Neuron (in vitro differentiated cells): ENCODE data around the gene VENTX.

Experiments used
- H2AFZ ChIP-seq: one replicate; pipeline ENCODE4 v1.6.1; 2013; ENCODE audit warnings: low read depth, mild to moderate bottlenecking, inconsistent platforms, low read length, moderate library complexity
- H3K27me3 ChIP-seq: one replicate; pipeline ENCODE4 v1.6.1; 2013; ENCODE audit warnings: low read length; ENCODE audit not compliant: insufficient read depth
- H3K36me3 ChIP-seq: one replicate; pipeline ENCODE4 v1.6.1; 2013; ENCODE audit warnings: low read length; ENCODE audit not compliant: insufficient read depth
- H3K4me1 ChIP-seq: one replicate; pipeline ENCODE4 v1.6.1; 2013; ENCODE audit warnings: low read length; ENCODE audit not compliant: insufficient read depth
- H3K4me3 ChIP-seq: 2 replicates; pipeline ENCODE4 v1.5.1; 2013; ENCODE audit warnings: mild to moderate bottlenecking, low read length, moderate library complexity
- H3K9me3 ChIP-seq: one replicate; pipeline ENCODE4 v1.6.1; 2013; ENCODE audit warnings: low read length

Gene VENTX

GRCh38 chr10:133239990-133240389 is 2.3 kb downstream of the VENTX start:
- H3K36me3 ChIP-seq = no peaks in the 10 kb centered on the region
- peaks cover 84% of the 10 kb centered on the region for H3K27me3 ChIP-seq
- H3K9me3 ChIP-seq = no peaks in the 10 kb centered on the region
- H2AFZ ChIP-seq = no peak overlapping the region
- H3K4me3 ChIP-seq = no peak overlapping the region
- peaks cover 10% of the 10 kb centered on the region for H3K4me1 ChIP-seq

GRCh38 chr10:133241501-133242205 is 4.0 kb downstream of the VENTX start:
- Histone ChIP-seq H3K36me3 (no peaks in the 10 kb centered on the region), H3K4me1 (peaks cover 14% of the 10 kb centered on the region), H3K9me3 (no peaks in the 10 kb centered on the region), H3K27me3 (peaks cover 71% of the 10 kb centered on the region), H2AFZ (no peak overlapping the region), H3K4me3 (no peak overlapping the region)

- Histone ChIP-seq H2AFZ (no peak overlapping the region), H3K9me3 (no peaks in the 10 kb centered on the region), H3K27me3 (peaks cover 60% of the 10 kb centered on the region), H3K4me3 (no peak overlapping the region), H3K36me3 (no peaks in the 10 kb centered on the region), H3K4me1 (peaks cover 6% of the 10 kb centered on the region)
Measured at GRCh38 chr10:133242611-133243356, 5.1 kb downstream of the VENTX start.

GRCh38 chr10:133243593-133243992 is 5.9 kb downstream of the VENTX start:
- H3K36me3 ChIP-seq = no peaks in the 10 kb centered on the region
- H3K4me1 ChIP-seq = peaks cover 6% of the 10 kb centered on the region
- H3K4me3 ChIP-seq = no peak overlapping the region
- H3K27me3 ChIP-seq = peaks cover 52% of the 10 kb centered on the region
- no peaks in the 10 kb centered on the region for H3K9me3 ChIP-seq
- no peak overlapping the region for H2AFZ ChIP-seq

DNA sequence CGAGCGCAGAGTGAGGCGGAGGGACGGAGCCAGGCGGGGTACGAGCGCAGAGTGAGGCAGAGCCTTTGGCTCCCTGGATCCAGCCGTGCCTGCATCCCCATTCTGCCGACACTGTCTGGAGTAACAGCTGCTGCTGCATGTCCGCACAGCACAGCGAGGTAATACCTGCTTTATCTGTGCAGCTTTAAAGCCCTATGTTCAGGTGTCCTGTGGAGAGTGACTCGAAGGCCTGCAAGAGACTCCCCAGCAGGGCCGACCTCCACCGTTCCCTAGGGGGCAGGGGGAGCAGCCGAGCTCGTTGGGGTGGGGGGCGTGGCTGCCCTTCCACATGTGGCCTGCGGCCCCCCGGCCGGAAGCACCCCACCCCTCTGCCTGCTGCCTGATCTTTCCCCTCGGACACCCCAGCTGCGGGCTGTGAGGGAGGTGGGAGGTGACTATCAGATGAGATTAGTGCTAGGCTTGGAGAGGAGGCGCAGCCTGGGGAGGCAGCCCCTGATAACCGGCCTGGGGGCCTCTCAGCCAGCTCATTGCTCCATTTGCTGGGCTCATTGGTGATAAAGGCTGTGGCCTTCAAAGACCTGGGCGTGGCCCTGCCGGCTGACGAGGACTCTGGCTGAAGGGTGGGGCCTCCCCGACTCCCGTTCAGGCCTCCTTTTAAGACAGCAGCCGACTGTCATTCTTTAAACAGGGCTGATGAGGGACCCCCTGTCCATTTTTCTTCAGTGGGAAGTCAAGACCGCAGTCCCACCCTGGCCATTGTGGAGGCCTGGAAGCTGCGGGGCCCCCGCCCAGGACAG is 8.0 kb downstream of the VENTX start:
- H3K4me3 ChIP-seq = no peak overlapping the region
- no peaks in the 10 kb centered on the region for H3K36me3 ChIP-seq
- H2AFZ ChIP-seq = no peak overlapping the region
- H3K9me3 ChIP-seq = no peaks in the 10 kb centered on the region
- H3K27me3 ChIP-seq = peaks cover 37% of the 10 kb centered on the region
- H3K4me1 ChIP-seq = peaks cover 18% of the 10 kb centered on the region

- no peaks in the 10 kb centered on the region for H3K36me3 ChIP-seq
- no peaks in the 10 kb centered on the region for H3K9me3 ChIP-seq
- peaks cover 18% of the 10 kb centered on the region for H3K4me1 ChIP-seq
- peaks cover 32% of the 10 kb centered on the region for H3K27me3 ChIP-seq
- H2AFZ ChIP-seq = no peak overlapping the region
- H3K4me3 ChIP-seq = no peak overlapping the region
Measured at GRCh38 chr10:133246236-133246626, 8.6 kb downstream of the VENTX start.

DNA sequence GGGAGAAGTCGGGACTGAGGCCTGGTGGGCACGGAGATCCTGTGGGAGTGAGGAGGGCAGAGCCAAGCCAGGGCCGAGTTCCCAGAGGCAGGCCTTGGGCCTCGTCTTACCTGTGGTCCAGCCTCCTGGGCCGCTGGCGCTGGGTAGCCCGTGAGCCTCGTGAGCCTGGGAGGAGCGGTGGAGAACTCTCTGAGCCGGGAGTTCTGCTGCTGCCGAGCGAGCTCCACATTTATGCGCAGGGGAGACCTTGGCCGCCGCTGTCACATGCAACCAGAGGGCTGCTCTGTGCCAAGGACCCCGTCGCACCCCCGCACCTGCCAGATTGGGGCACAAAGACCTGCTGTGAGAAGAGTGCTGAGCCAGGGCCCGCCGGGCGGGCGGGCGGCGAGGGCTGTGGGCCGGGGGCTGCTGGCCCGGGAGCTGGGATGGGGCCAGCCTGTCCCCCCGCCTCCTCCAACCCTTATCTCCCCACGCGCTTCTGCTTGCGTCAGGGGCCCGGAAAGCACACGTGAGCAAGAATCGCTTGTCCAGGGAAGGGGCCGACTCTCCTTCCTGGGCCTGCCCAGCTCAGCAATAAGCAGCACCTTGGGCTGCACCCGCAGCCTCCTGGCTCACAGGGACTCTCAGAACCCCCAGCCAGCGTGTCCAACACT is 10.2 kb downstream of the VENTX start:
- no peak overlapping the region for H3K4me3 ChIP-seq
- H3K36me3 ChIP-seq = no peaks in the 10 kb centered on the region
- no peaks in the 10 kb centered on the region for H3K9me3 ChIP-seq
- peaks cover 19% of the 10 kb centered on the region for H3K27me3 ChIP-seq
- H2AFZ ChIP-seq = no peak overlapping the region
- H3K4me1 ChIP-seq = peaks cover 18% of the 10 kb centered on the region

DNA sequence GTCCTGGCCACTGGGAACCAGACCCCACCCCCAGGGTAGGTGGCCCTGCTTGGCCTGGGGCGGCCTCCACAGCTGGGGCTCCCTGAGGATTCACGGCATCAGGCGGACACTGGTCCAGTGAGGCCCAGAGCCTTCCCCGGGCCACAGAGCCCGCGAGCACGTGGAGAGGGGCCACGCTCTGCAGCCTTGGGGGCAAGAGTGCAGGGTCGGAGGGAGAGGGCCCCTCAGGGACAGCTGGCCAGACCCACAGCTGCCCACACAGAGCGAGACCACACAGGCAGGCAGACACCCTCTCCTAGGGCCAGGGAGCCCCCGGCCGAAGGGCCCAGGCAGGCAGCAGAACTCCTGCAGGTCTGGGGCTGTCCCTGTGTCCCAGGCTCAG is 10.7 kb downstream of the VENTX start:
- Histone ChIP-seq H3K27me3 (peaks cover 14% of the 10 kb centered on the region), H2AFZ (no peak overlapping the region), H3K4me1 (peaks cover 18% of the 10 kb centered on the region), H3K36me3 (no peaks in the 10 kb centered on the region), H3K4me3 (no peak overlapping the region), H3K9me3 (no peaks in the 10 kb centered on the region)

GRCh38 chr10:133249094-133249780 is 11.6 kb downstream of the VENTX start:
- Histone ChIP-seq H3K9me3 (no peaks in the 10 kb centered on the region), H2AFZ (no peak overlapping the region), H3K27me3 (peaks cover 7% of the 10 kb centered on the region), H3K4me1 (peaks cover 18% of the 10 kb centered on the region), H3K4me3 (no peak overlapping the region), H3K36me3 (no peaks in the 10 kb centered on the region)

DNA sequence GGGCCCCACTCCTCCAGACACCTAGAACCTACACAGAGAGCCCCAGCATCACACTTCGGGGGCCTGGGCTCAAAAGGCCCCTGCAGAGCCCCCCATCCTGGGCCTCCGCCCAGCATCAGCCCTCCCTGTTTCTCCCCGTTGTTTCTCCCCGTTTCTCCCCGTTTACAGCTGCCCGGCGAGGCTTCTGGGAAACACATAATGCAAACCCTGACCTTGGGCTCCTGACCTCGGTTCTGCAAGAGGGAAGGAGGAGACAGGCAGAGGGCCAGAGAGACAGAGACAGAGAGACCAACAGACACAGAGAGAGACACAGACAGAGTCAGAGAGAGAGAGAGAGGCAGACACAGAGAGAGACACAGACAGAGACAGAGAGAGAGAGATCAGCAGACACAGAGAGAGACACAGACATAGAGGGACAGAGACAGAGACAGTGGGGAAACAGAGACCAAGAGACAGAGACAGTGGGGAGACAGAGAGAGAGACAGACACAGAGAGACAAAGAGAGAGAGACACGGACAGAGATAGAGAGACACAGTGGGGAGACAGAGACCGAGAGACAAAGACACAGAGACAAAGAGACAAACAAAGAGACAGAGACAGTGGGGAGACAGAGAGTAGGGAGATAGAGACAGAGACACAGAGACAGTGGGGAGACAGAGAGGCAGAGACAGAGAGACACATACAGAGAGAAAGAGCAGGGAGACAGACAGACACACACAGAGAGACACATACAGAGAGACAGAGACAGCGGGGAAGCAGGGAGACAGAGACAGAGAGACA is 12.5 kb downstream of the VENTX start:
- Histone ChIP-seq H3K36me3 (no peaks in the 10 kb centered on the region), H3K4me3 (no peak overlapping the region), H3K27me3 (peaks cover 2% of the 10 kb centered on the region), H3K9me3 (no peaks in the 10 kb centered on the region), H3K4me1 (peaks cover 18% of the 10 kb centered on the region), H2AFZ (no peak overlapping the region)

- no peak overlapping the region for H2AFZ ChIP-seq
Measured at GRCh38 chr10:133251388-133252222, 13.9 kb downstream of the VENTX start.

More at GRCh38 chr10:133251388-133252222, 13.9 kb downstream of the VENTX start:
- Histone ChIP-seq H3K36me3 (no peaks in the 10 kb centered on the region), H3K27me3 (no peaks in the 10 kb centered on the region), H3K4me1 (peaks cover 14% of the 10 kb centered on the region), H3K4me3 (no peak overlapping the region), H3K9me3 (no peaks in the 10 kb centered on the region)
